IMR-90 (cell line): ENCODE data around the gene BTD. TPM values are rescaled to one million over a fixed set of nuclear protein-coding genes. Genes with fewer than 3 reads are reported as not detected.

ENCODE experiments used
- ATAC-seq: fragments of 200-7000 bp; cut with Tn5 transposase; 2 replicates; pipeline ENCODE4 v1.9.1; 2020; ENCODE audit warnings: low read depth, mild to moderate bottlenecking, moderate library complexity
- BruUV-seq: library from RNA; stranded (reverse); fragments of 400-500 nt; replicated peaks from 2 replicates; lab custom pipeline; 2021; lab: Mats Ljungman, UMichigan
- CTCF ChIA-PET: fragments of 300-600 bp; formaldehyde crosslinking; extraction: SDS; loops from one replicate; lab custom pipeline; 2021; ENCODE audit warnings: antibody characterized with exemption; lab: Yijun Ruan, JAX
- POLR2A ChIA-PET: fragments of 300-600 bp; sonication (Branson Sonifier 250); formaldehyde crosslinking; loops from one replicate; lab custom pipeline; 2022; ENCODE audit warnings: antibody characterized with exemption; ENCODE audit not compliant: unreplicated experiment; lab: Charles Lee
- DNase-seq: peaks from one replicate; pipeline ENCODE4 v3.0.0; 2013
- H2AFZ ChIP-seq: replicated peaks from 2 replicates; pipeline ENCODE3; 2013; ENCODE audit warnings: low read length, mild to moderate bottlenecking; ENCODE audit not compliant: poor library complexity
- H2AK5ac ChIP-seq: 2 replicates; pipeline ENCODE4 v1.6.1; 2013; ENCODE audit warnings: low read depth, low read length, inconsistent platforms
- H2AK9ac ChIP-seq: replicated peaks from 2 replicates; pipeline ENCODE3; 2013; ENCODE audit warnings: mild to moderate bottlenecking, low read depth, low read length, moderate library complexity; ENCODE audit not compliant: poor library complexity
- H2BK120ac ChIP-seq: 2 replicates; pipeline ENCODE4 v1.6.1; 2013; ENCODE audit warnings: low read depth, low read length, inconsistent platforms
- H2BK15ac ChIP-seq: 3 replicates; pipeline ENCODE4 v1.6.1; 2013; ENCODE audit warnings: low read depth, low read length, inconsistent platforms
- H2BK20ac ChIP-seq: 2 replicates; pipeline ENCODE4 v1.6.1; 2013; ENCODE audit warnings: low read depth, mild to moderate bottlenecking, inconsistent platforms, low read length, moderate library complexity
- H2BK5ac ChIP-seq: 2 replicates; pipeline ENCODE4 v1.6.1; 2013; ENCODE audit warnings: mild to moderate bottlenecking, low read depth, low read length, inconsistent platforms; ENCODE audit not compliant: poor library complexity, severe bottlenecking
- H3K14ac ChIP-seq: replicated peaks from 2 replicates; pipeline ENCODE4 v1.6.1; 2013; ENCODE audit warnings: low read depth, low read length, inconsistent platforms
- H3K18ac ChIP-seq: 2 replicates; pipeline ENCODE4 v1.6.1; 2013; ENCODE audit warnings: low read depth, low read length, control low read depth
- H3K23ac ChIP-seq: 2 replicates; pipeline ENCODE4 v1.6.1; 2013; ENCODE audit warnings: low read depth, low read length, inconsistent platforms
- H3K27ac ChIP-seq: 2 replicates; pipeline ENCODE4 v1.5.1; 2013; ENCODE audit warnings: mild to moderate bottlenecking, control low read depth, low read length; ENCODE audit not compliant: insufficient read depth
- H3K27me3 ChIP-seq: 2 replicates; pipeline ENCODE4 v1.6.1; 2013; ENCODE audit warnings: low read length; ENCODE audit not compliant: control insufficient read depth, insufficient read depth
- H3K36me3 ChIP-seq: 2 replicates; pipeline ENCODE4 v1.6.1; 2013; ENCODE audit warnings: low read length, mixed read lengths; ENCODE audit not compliant: control insufficient read depth, insufficient read depth
- H3K4ac ChIP-seq: 2 replicates; pipeline ENCODE4 v1.6.1; 2013; ENCODE audit warnings: low read depth, low read length, inconsistent platforms
- H3K4me1 ChIP-seq: 2 replicates; pipeline ENCODE4 v1.6.1; 2013; ENCODE audit warnings: low read length, mixed read lengths; ENCODE audit not compliant: control insufficient read depth, insufficient read depth
- H3K4me2 ChIP-seq: 2 replicates; pipeline ENCODE4 v1.6.1; 2013; ENCODE audit warnings: low read depth, mild to moderate bottlenecking, control low read depth, low read length, moderate library complexity
- H3K4me3 ChIP-seq: 2 replicates; pipeline ENCODE4 v1.5.1; 2013; ENCODE audit warnings: low read depth, mild to moderate bottlenecking, control low read depth, low read length, moderate library complexity; ENCODE audit not compliant: insufficient read depth
- H3K56ac ChIP-seq: 2 replicates; pipeline ENCODE4 v1.6.1; 2013; ENCODE audit warnings: low read length, inconsistent platforms; ENCODE audit not compliant: insufficient read depth; ENCODE audit errors: extremely low read depth
- H3K79me1 ChIP-seq, 2 experiments: 2 replicates each; pipeline ENCODE4 v1.6.1; 2013; ENCODE audit warnings: low read length in 2 of 2, inconsistent platforms in 1 of 2, low read depth in 1 of 2
- H3K9ac ChIP-seq: 2 replicates; pipeline ENCODE4 v1.6.1; 2013; ENCODE audit warnings: low read depth, low read length, control low read depth
- H3K9me1 ChIP-seq: 2 replicates; pipeline ENCODE4 v1.6.1; 2013; ENCODE audit warnings: low read length, inconsistent platforms; ENCODE audit not compliant: insufficient read depth
- H3K9me3 ChIP-seq: 2 replicates; pipeline ENCODE4 v1.6.1; 2013; ENCODE audit warnings: low read length; ENCODE audit not compliant: control insufficient read depth, insufficient read depth
- H4K20me1 ChIP-seq: 2 replicates; pipeline ENCODE4 v1.6.1; 2013; ENCODE audit warnings: low read length, inconsistent platforms; ENCODE audit not compliant: insufficient read depth
- H4K5ac ChIP-seq: 2 replicates; pipeline ENCODE4 v1.6.1; 2013; ENCODE audit warnings: mild to moderate bottlenecking, low read depth, low read length, control low read depth
- H4K8ac ChIP-seq, 2 experiments: 2 replicates each; pipeline ENCODE4 v1.6.1; 2013; ENCODE audit warnings: low read depth in 2 of 2, low read length in 2 of 2, control low read depth in 1 of 2, inconsistent platforms in 1 of 2
- H4K91ac ChIP-seq: 2 replicates; pipeline ENCODE4 v1.6.1; 2013; ENCODE audit warnings: low read depth, low read length, inconsistent platforms; ENCODE audit not compliant: insufficient read depth
- BHLHE40 ChIP-seq: fragments of 150-350 bp; IDR thresholded peaks from 2 replicates; pipeline ENCODE4 v1.6.1; 2016; ENCODE audit warnings: mild to moderate bottlenecking, low read depth, low read length
- CEBPB ChIP-seq: IDR thresholded peaks from 2 replicates; pipeline ENCODE4 v1.6.1; 2012; ENCODE audit warnings: low read depth, low read length, improper control_type of control experiment
- CHD1 ChIP-seq: IDR thresholded peaks from 2 replicates; pipeline ENCODE4 v1.6.1; 2012; ENCODE audit warnings: low read depth, low read length, improper control_type of control experiment
- CTCF ChIP-seq: conservative IDR thresholded peaks from 2 replicates; pipeline ENCODE4 v1.5.1; 2012; ENCODE audit warnings: mild to moderate bottlenecking, low read depth, low read length, improper control_type of control experiment
- ELK1 ChIP-seq: fragments of 150-350 bp; IDR thresholded peaks from 2 replicates; pipeline ENCODE4 v1.6.1; 2016; ENCODE audit warnings: low read depth, mild to moderate bottlenecking, low read length, moderate library complexity, borderline replicate concordance
- MAFK ChIP-seq: IDR thresholded peaks from 2 replicates; pipeline ENCODE4 v1.6.1; 2012; ENCODE audit warnings: low read depth, low read length, improper control_type of control experiment
- MAZ ChIP-seq: IDR thresholded peaks from 2 replicates; pipeline ENCODE4 v1.6.1; 2012; ENCODE audit warnings: low read depth, mild to moderate bottlenecking, low read length, improper control_type of control experiment, moderate library complexity, borderline replicate concordance
- MXI1 ChIP-seq: IDR thresholded peaks from 2 replicates; pipeline ENCODE4 v1.6.1; 2012; ENCODE audit warnings: low read depth, mild to moderate bottlenecking, low read length, moderate library complexity, borderline replicate concordance
- NFE2L2 ChIP-seq: fragments of 150-350 bp; IDR thresholded peaks from 2 replicates; pipeline ENCODE4 v1.6.1; 2016; ENCODE audit warnings: low read depth, mild to moderate bottlenecking, low read length
- POLR2A ChIP-seq: IDR thresholded peaks from 2 replicates; pipeline ENCODE4 v1.6.1; 2012; ENCODE audit warnings: mild to moderate bottlenecking, low read depth, low read length
- RAD21 ChIP-seq: IDR thresholded peaks from 2 replicates; pipeline ENCODE4 v1.6.1; 2012; ENCODE audit warnings: low read length, improper control_type of control experiment
- RCOR1 ChIP-seq: IDR thresholded peaks from 2 replicates; pipeline ENCODE4 v1.6.1; 2012; ENCODE audit warnings: mild to moderate bottlenecking, low read length, improper control_type of control experiment; ENCODE audit not compliant: insufficient replicate concordance
- RFX5 ChIP-seq: IDR thresholded peaks from 2 replicates; pipeline ENCODE4 v1.8.0; 2012; ENCODE audit warnings: low read depth, mild to moderate bottlenecking, low read length, moderate library complexity
- SMC3 ChIP-seq: fragments of 150-350 bp; IDR thresholded peaks from 2 replicates; pipeline ENCODE4 v1.6.1; 2016; ENCODE audit warnings: low read depth, mild to moderate bottlenecking, antibody characterized with exemption, low read length, moderate library complexity
- USF2 ChIP-seq: fragments of 150-350 bp; IDR thresholded peaks from 2 replicates; pipeline ENCODE4 v1.6.1; 2017; ENCODE audit warnings: mild to moderate bottlenecking, antibody characterized with exemption, low read length, low read depth
- WGBS, 2 experiments: methylation state at CpG; one replicate each; pipeline versions ENCODE4 v1.1.5 to v1.1.7; 2013; ENCODE audit warnings: missing lambda C conversion rate in 2 of 2; ENCODE audit not compliant: insufficient read length in 1 of 2; ENCODE audit errors: extremely low coverage in 2 of 2; 5-methylcytosine and 5-hydroxymethylcytosine counted together
- dilution Hi-C: fragments of 300-500 bp; cut with HindIII; formaldehyde crosslinking; loops from one replicate; pipeline ENCODE4 v1.14.3; 2018; ENCODE audit warnings: low sequenced_read_pairs; ENCODE audit not compliant: unreplicated experiment
- in situ Hi-C: fragments of 300-500 bp; cut with MboI; formaldehyde crosslinking; loops from 3 replicates; pipeline ENCODE4 v1.14.3; 2019; ENCODE audit warnings: low sequenced_read_pairs, inconsistent platforms, mixed read lengths
- intact Hi-C: fragments of 100-400 bp; cut with micrococcal nuclease; formaldehyde crosslinking; loops from 2 replicates; pipeline ENCODE4 v1.10.0; 2022
- polyA plus RNA-seq, 3 experiments: library from polyadenylated mRNA; depleted of rRNA; stranded (reverse); fragments of >200 nt; gene quantifications; 2 replicates each; pipeline ENCODE4 v1.2.3, GENCODE V29; 2012; ENCODE audit warnings: low replicate concordance in 1 of 3
- total RNA-seq: library from RNA; depleted of rRNA; stranded (reverse); fragments of >200 nt; gene quantifications from 2 replicates; pipeline ENCODE4 v1.2.3, GENCODE V29; 2012

Gene BTD
- total and polyA plus RNA-seq, 2 of the 4 experiments (the other 2 are of a cell fraction) = 14.8 to 21.1 TPM

GRCh38 chr3:15693355-15693754 lies 91.8 kb downstream of the BTD start:
- Histone ChIP-seq H2BK15ac (no peak overlapping the region), H3K9ac (no peak overlapping the region), H3K9me3 (no peaks in the 10 kb centered on the region), H4K8ac (no peak overlapping the region), H3K4me1 (no peaks in the 10 kb centered on the region), H4K5ac (no peak overlapping the region), H4K20me1 (no peaks in the 10 kb centered on the region), H3K14ac (no peak overlapping the region), H3K27ac (no peak overlapping the region), H2AK5ac (no peak overlapping the region), H3K18ac (no peak overlapping the region), H3K79me1 (peaks cover 14 to 22% of the 10 kb centered on the region in 2 experiments), H2AFZ (no peak overlapping the region), H4K91ac (no peak overlapping the region), H3K23ac (no peak overlapping the region), H3K27me3 (no peaks in the 10 kb centered on the region), H3K56ac (no peak overlapping the region), H2BK5ac (no peak overlapping the region), H3K36me3 (peaks cover 27% of the 10 kb centered on the region), H2AK9ac (no peak overlapping the region), H2BK20ac (no peak overlapping the region), H3K4me3 (no peak overlapping the region), H3K4ac (no peak overlapping the region), H3K4me2 (no peak overlapping the region), H2BK120ac (no peak overlapping the region), H3K9me1 (no peaks in the 10 kb centered on the region)
- CTCF ChIA-PET = no interaction called here
- TF ChIP-seq SMC3 (no peak), CHD1 (no peak), RAD21 (peak; percentile 27; the same call in 1 of the 2 replicates), RFX5 (no peak), MXI1 (no peak), CTCF (peak; percentile 29; the same call in 1 of the 2 replicates), CEBPB (no peak), MAFK (no peak), NFE2L2 (no peak), RCOR1 (no peak), BHLHE40 (no peak), USF2 (no peak), POLR2A (no peak), MAZ (no peak), ELK1 (no peak)
- no TSS peak for BruUV-seq
- dilution Hi-C loops = no loop called here
- in situ Hi-C loops = loop anchor here (25.0 kb wide), 1 partner anchor 456 kb away; no protein-coding TSS in a partner anchor
- ATAC-seq = peak; percentile 29; the same call in 1 of the 2 replicates
- no CpG with 5 or more reads among the region's 1 CpG for WGBS, 2 experiments
- DNase-seq = peak; percentile 19
- intact Hi-C loops = loop anchor here (2.0 to 10.0 kb wide), 2 partner anchors 119 to 439 kb away; no protein-coding TSS in a partner anchor
- POLR2A ChIA-PET = no interaction called here
